HCT116 (cell line): ENCODE data around the gene RPS6KL1. TPM values are rescaled to one million over a fixed set of nuclear protein-coding genes. Genes with fewer than 3 reads are reported as not detected.

Source experiments
- ATAC-seq: fragments of 200-7000 bp; cut with Tn5 transposase; 2 replicates; pipeline ENCODE4 v1.9.1; 2020; ENCODE audit warnings: mild to moderate bottlenecking, moderate library complexity
- BruUV-seq: library from RNA; stranded (reverse); fragments of 400-500 nt; replicated peaks from 2 replicates; lab custom pipeline; 2021; lab: Mats Ljungman, UMichigan
- CTCF ChIA-PET: fragments of 300-600 bp; sonication (Branson Sonifier 250); formaldehyde crosslinking; loops from one replicate; lab custom pipeline; 2021; ENCODE audit warnings: antibody characterized with exemption; lab: Charles Lee
- POLR2A ChIA-PET: fragments of 300-600, 350-600 bp; sonication (Branson Sonifier 250); formaldehyde crosslinking; loops from one replicate; lab custom pipeline; 2021; ENCODE audit warnings: antibody characterized with exemption; lab: Charles Lee
- RAD21 ChIA-PET, 2 experiments: fragments of 300-600 bp; sonication (Branson Sonifier 250); formaldehyde crosslinking; loops; one replicate each; lab custom pipeline; 2023; ENCODE audit warnings: low total read pairs in 2 of 2; ENCODE audit not compliant: uncharacterized antibody in 2 of 2, unreplicated experiment in 2 of 2, low non-redundant PET in 1 of 2; lab: Charles Lee
- DNase-seq: peaks from one replicate; pipeline ENCODE4 v3.0.0-alpha.2; 2010; ENCODE audit warnings: low read depth, low spot score
- H2AFZ ChIP-seq: fragments of 200-600 bp; shearing (Covaris generic), sonication (generic); 2 replicates; pipeline ENCODE4 v1.6.1; 2017; ENCODE audit warnings: low read depth, mixed run types, mixed read lengths, antibody characterized with exemption, low read length; ENCODE audit not compliant: poor library complexity, severe bottlenecking
- H3K27ac ChIP-seq: 2 replicates; pipeline ENCODE4 v1.5.1; 2012; ENCODE audit warnings: low read depth, low read length
- H3K27me3 ChIP-seq: fragments of 200-600 bp; sonication (generic); 2 replicates; pipeline ENCODE4 v1.6.1; 2016; ENCODE audit warnings: mixed run types, low read length, mixed read lengths; ENCODE audit not compliant: insufficient read depth
- H3K36me3 ChIP-seq, 2 experiments: fragments of 200-500 bp in 1 of 2; fragments of 200-600 bp in 1 of 2; sonication (Bioruptor generic) in 1 of 2; sonication (generic) in 1 of 2; 2 replicates each; pipeline versions ENCODE4 v1.5.1 to v1.6.1; 2014 to 2016; ENCODE audit warnings: low read length in 2 of 2, inconsistent platforms in 1 of 2, mixed read lengths in 1 of 2, mixed run types in 1 of 2; ENCODE audit not compliant: insufficient read depth in 2 of 2, control insufficient read depth in 1 of 2
- H3K4me1 ChIP-seq, 2 experiments: fragments of 200-600 bp in 1 of 2; sonication (generic) in 1 of 2; 2 replicates each; pipeline versions ENCODE4 v1.5.1 to v1.6.1; 2012 to 2017; ENCODE audit warnings: low read length in 2 of 2, inconsistent platforms in 1 of 2, mild to moderate bottlenecking in 1 of 2, mixed read lengths in 1 of 2, mixed run types in 1 of 2, moderate library complexity in 1 of 2; ENCODE audit not compliant: insufficient read depth in 2 of 2, control insufficient read depth in 1 of 2
- H3K4me2 ChIP-seq: fragments of 200-600 bp; sonication (generic); 2 replicates; pipeline ENCODE4 v1.6.1; 2017; ENCODE audit warnings: mixed run types, low read length, mixed read lengths
- H3K4me3 ChIP-seq, 2 experiments: fragments of 200-600 bp in 1 of 2; sonication (generic) in 1 of 2; replicated peaks in 1 of 2; 2 replicates each; pipeline ENCODE4 v1.5.1; 2011 to 2016; ENCODE audit warnings: low read length in 2 of 2, control low read depth in 1 of 2, low read depth in 1 of 2, mild to moderate bottlenecking in 1 of 2, mixed read lengths in 1 of 2, mixed run types in 1 of 2
- H3K79me2 ChIP-seq: fragments of 200-600 bp; sonication (generic); 2 replicates; pipeline ENCODE4 v1.6.1; 2017; ENCODE audit warnings: mild to moderate bottlenecking, mixed run types, low read length, moderate library complexity, mixed read lengths; ENCODE audit not compliant: insufficient read depth
- H3K9ac ChIP-seq: fragments of 200-600 bp; sonication (generic); 2 replicates; pipeline ENCODE4 v1.6.1; 2016; ENCODE audit warnings: low read length, mixed read lengths
- H3K9me2 ChIP-seq: fragments of 200-600 bp; sonication (generic), shearing (Covaris generic); 2 replicates; pipeline ENCODE4 v1.6.1; 2017; ENCODE audit warnings: mixed run types, mild to moderate bottlenecking, moderate library complexity; ENCODE audit not compliant: insufficient read depth
- H3K9me3 ChIP-seq, 2 experiments: fragments of 200-500 bp in 1 of 2; fragments of 200-600 bp in 1 of 2; sonication (Bioruptor generic) in 1 of 2; sonication (generic) in 1 of 2; 2 replicates each; pipeline ENCODE4 v1.6.1; 2014 to 2017; ENCODE audit warnings: low read length in 2 of 2, mixed read lengths in 2 of 2, inconsistent platforms in 1 of 2, low read depth in 1 of 2, mild to moderate bottlenecking in 1 of 2, mixed run types in 1 of 2, moderate library complexity in 1 of 2; ENCODE audit not compliant: control insufficient read depth in 1 of 2, insufficient read depth in 1 of 2
- H4K20me1 ChIP-seq: fragments of 200-600 bp; sonication (generic), shearing (Covaris generic); 2 replicates; pipeline ENCODE4 v1.6.1; 2017; ENCODE audit warnings: mixed run types, mild to moderate bottlenecking, moderate library complexity; ENCODE audit not compliant: insufficient read depth
- CTCF ChIP-seq, 3 experiments: fragments of 200-600 bp in 1 of 3; sonication (generic) in 1 of 3; IDR thresholded peaks in 2 of 3; conservative IDR thresholded peaks in 1 of 3; 2 replicates each; pipeline ENCODE4 v1.5.1; 2012 to 2017; ENCODE audit warnings: low read depth in 2 of 3, low read length in 2 of 3, antibody characterized with exemption in 1 of 3, borderline replicate concordance in 1 of 3, control low read depth in 1 of 3, mild to moderate bottlenecking in 1 of 3, mixed read lengths in 1 of 3, mixed run types in 1 of 3, moderate library complexity in 1 of 3; ENCODE audit not compliant: insufficient read depth in 1 of 3
- ELF1 ChIP-seq: IDR thresholded peaks from 2 replicates; pipeline ENCODE4 v1.6.1; 2012; ENCODE audit warnings: low read depth, borderline replicate concordance
- MAX ChIP-seq: IDR thresholded peaks from 2 replicates; pipeline ENCODE4 v1.6.1; 2012
- POLR2AphosphoS5 ChIP-seq: IDR thresholded peaks from 2 replicates; pipeline ENCODE4 v1.6.1; 2011; ENCODE audit warnings: mild to moderate bottlenecking, low read depth, low read length, moderate library complexity
- RAD21 ChIP-seq: IDR thresholded peaks from 2 replicates; pipeline ENCODE4 v1.6.1; 2012; ENCODE audit warnings: low read depth, mild to moderate bottlenecking
- SIN3A ChIP-seq: IDR thresholded peaks from 2 replicates; pipeline ENCODE4 v1.6.1; 2012; ENCODE audit warnings: low read depth
- TCF7L2 ChIP-seq: IDR thresholded peaks from 2 replicates; pipeline ENCODE4 v1.7.0; 2011; ENCODE audit warnings: borderline replicate concordance, inconsistent platforms; ENCODE audit not compliant: insufficient read depth, insufficient read length; ENCODE audit errors: extremely low read depth
- YY1 ChIP-seq: IDR thresholded peaks from 2 replicates; pipeline ENCODE4 v1.6.1; 2011; ENCODE audit warnings: low read length, low read depth, moderate library complexity, mild to moderate bottlenecking; ENCODE audit not compliant: insufficient replicate concordance; ENCODE audit errors: extremely low read depth
- ZFX ChIP-seq: fragments of 450-650 bp; IDR thresholded peaks from 2 replicates; pipeline ENCODE4 v1.6.1; 2017
- ZNF274 ChIP-seq: fragments of 200-500 bp; sonication (Bioruptor generic); IDR thresholded peaks from 2 replicates; pipeline ENCODE4 v1.6.1; 2014; ENCODE audit warnings: mild to moderate bottlenecking, low read depth, low read length, inconsistent platforms
- intact Hi-C: fragments of 100-400 bp; cut with micrococcal nuclease; formaldehyde crosslinking; loops from 2 replicates; pipeline ENCODE4 v1.10.0; 2022
- total RNA-seq: library from RNA; stranded (reverse); gene quantifications from one replicate; pipeline ENCODE4 v1.2.1, GENCODE V29; 2021; ENCODE audit not compliant: unreplicated experiment
- TF ChIP-seq, protein P1 (sequence below): IDR thresholded peaks from 2 replicates; pipeline ENCODE4 v1.6.1; 2012; ENCODE audit warnings: low read depth

Gene RPS6KL1
- total RNA-seq, 1 experiment from 2014 or later, result 6.7 TPM

- Histone ChIP-seq H3K4me3 (no peak overlapping the region), H2AFZ (no peak overlapping the region), H3K79me2 (no peaks in the 10 kb centered on the region), H3K27me3 (0 out of 2 replicates have a peak, but pooled peaks cover 3% of the 10 kb centered on the region), H3K4me1 (no peaks in the 10 kb centered on the region), H3K27ac (no peak overlapping the region), H3K36me3 (no peaks in the 10 kb centered on the region), H3K9me3 (no peaks in the 10 kb centered on the region), H3K9me2 (no peaks in the 10 kb centered on the region), H3K4me2 (no peak overlapping the region), H4K20me1 (no peaks in the 10 kb centered on the region), H3K9ac (no peak overlapping the region)
- ATAC-seq, result no peak
- no TSS peak for BruUV-seq
- intact Hi-C loops, result no loop called here
- POLR2A ChIA-PET, result interaction anchor here (0.9 kb wide), 1 partner anchor 16 kb away, joined by 3 read pairs; no protein-coding TSS in a partner anchor
- no peak for TF ChIP-seq RAD21
- CTCF ChIA-PET, result interaction anchor here (7.1 kb wide), 1 partner anchor 11 kb away, joined by 54 read pairs; no protein-coding TSS in a partner anchor
- RAD21 ChIA-PET, result no interaction called here
- DNase-seq, result no peak
These were observed 51.2 kb downstream of the RPS6KL1 start for GRCh38 chr14:74871819-74872218.

- no peaks in the 10 kb centered on the region for H3K9me2 ChIP-seq
- H3K27ac ChIP-seq, result no peak overlapping the region
- H3K4me3 ChIP-seq, result no peak overlapping the region
- ChIA-PET POLR2A (no interaction called here), CTCF (interaction anchor here (1.0 to 1.1 kb wide), 2 partner anchors 8 to 220 kb away, joined by 3 to 4 read pairs; no protein-coding TSS in a partner anchor), RAD21 (no interaction called here)
- no peak for DNase-seq
- TF ChIP-seq RAD21 (no peak), ZNF274 (no peak), POLR2AphosphoS5 (no peak), ZFX (no peak), CTCF (IDR thresholded peaks at IDR 0.05 in 2 of 3, conservative IDR thresholded peaks at IDR 0.05 in 1 of 3; ENCODE audit: borderline replicate concordance in 1 of 3, insufficient read depth in 1 of 3, low read depth in 2 of 3, low read length in 2 of 3) (no peak), TCF7L2 (no peak), MAX (no peak), ELF1 (no peak), SIN3A (no peak), YY1 (no peak)
- TF ChIP-seq, protein P1, sequence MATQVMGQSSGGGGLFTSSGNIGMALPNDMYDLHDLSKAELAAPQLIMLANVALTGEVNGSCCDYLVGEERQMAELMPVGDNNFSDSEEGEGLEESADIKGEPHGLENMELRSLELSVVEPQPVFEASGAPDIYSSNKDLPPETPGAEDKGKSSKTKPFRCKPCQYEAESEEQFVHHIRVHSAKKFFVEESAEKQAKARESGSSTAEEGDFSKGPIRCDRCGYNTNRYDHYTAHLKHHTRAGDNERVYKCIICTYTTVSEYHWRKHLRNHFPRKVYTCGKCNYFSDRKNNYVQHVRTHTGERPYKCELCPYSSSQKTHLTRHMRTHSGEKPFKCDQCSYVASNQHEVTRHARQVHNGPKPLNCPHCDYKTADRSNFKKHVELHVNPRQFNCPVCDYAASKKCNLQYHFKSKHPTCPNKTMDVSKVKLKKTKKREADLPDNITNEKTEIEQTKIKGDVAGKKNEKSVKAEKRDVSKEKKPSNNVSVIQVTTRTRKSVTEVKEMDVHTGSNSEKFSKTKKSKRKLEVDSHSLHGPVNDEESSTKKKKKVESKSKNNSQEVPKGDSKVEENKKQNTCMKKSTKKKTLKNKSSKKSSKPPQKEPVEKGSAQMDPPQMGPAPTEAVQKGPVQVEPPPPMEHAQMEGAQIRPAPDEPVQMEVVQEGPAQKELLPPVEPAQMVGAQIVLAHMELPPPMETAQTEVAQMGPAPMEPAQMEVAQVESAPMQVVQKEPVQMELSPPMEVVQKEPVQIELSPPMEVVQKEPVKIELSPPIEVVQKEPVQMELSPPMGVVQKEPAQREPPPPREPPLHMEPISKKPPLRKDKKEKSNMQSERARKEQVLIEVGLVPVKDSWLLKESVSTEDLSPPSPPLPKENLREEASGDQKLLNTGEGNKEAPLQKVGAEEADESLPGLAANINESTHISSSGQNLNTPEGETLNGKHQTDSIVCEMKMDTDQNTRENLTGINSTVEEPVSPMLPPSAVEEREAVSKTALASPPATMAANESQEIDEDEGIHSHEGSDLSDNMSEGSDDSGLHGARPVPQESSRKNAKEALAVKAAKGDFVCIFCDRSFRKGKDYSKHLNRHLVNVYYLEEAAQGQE, result no peak
- H3K4me1 ChIP-seq, result no peaks in the 10 kb centered on the region
- H4K20me1 ChIP-seq, result no peaks in the 10 kb centered on the region
- no peak overlapping the region for H2AFZ ChIP-seq
- no peaks in the 10 kb centered on the region for H3K9me3 ChIP-seq
- H3K9ac ChIP-seq, result no peak overlapping the region
- H3K4me2 ChIP-seq, result no peak overlapping the region
- intact Hi-C loops, result no loop called here
- BruUV-seq, result no TSS peak
- 0 out of 2 replicates have a peak, but pooled peaks cover 3% of the 10 kb centered on the region for H3K27me3 ChIP-seq
- H3K36me3 ChIP-seq, result no peaks in the 10 kb centered on the region
- ATAC-seq, result no peak
- H3K79me2 ChIP-seq, result no peaks in the 10 kb centered on the region
These were observed 54.3 kb downstream of the RPS6KL1 start for GRCh38 chr14:74868739-74869138.
